GM18499 (cell line): ENCODE measurements around the gene LTBP1.
A peak's percentile ranks its signal among the peaks of the same experiment; 100 is the strongest.
"Not testable (repeated sequence)": the region's sequence is repeated elsewhere in the genome, so short reads cannot be mapped to it uniquely, and the experiment has no call there.

ENCODE experiments used
- ATAC-seq: cut with Tn5 transposase; IDR thresholded peaks from one replicate; pipeline ENCODE4 v1.9.1; 2021; ENCODE audit warnings: moderate number of reproducible peaks; ENCODE audit not compliant: insufficient read depth, unreplicated experiment

The LTBP1 gene

GRCh38 chr2:32958821-32959220 is 12.1 kb downstream of the LTBP1 start:
- ATAC-seq: no peak

DNA sequence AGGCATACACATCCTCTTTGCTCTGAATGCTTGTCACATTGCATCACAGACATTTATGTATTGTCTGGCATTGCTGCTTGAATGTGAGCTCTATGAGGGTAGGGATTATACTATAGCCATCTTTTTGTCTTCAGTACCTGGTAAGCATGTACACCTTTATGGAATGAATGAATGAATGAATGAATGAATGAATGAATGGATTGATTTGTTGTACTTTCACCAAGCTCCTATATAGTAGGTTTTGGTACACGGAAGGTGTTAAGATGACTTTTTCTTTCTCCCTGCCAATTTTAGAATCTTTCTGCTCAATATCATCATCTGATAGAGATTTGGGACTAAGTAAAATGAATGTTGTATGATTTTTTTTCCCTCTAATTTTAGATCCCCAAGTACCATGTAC is 13.5 kb downstream of the LTBP1 start:
- no peak for ATAC-seq

GRCh38 chr2:32960647-32961403 is 14.1 kb downstream of the LTBP1 start:
- ATAC-seq: no peak

GRCh38 chr2:32962690-32963089 is 15.9 kb downstream of the LTBP1 start:
- ATAC-seq: no peak

GRCh38 chr2:32963941-32964340 is 17.2 kb downstream of the LTBP1 start:
- ATAC-seq: no peak

DNA sequence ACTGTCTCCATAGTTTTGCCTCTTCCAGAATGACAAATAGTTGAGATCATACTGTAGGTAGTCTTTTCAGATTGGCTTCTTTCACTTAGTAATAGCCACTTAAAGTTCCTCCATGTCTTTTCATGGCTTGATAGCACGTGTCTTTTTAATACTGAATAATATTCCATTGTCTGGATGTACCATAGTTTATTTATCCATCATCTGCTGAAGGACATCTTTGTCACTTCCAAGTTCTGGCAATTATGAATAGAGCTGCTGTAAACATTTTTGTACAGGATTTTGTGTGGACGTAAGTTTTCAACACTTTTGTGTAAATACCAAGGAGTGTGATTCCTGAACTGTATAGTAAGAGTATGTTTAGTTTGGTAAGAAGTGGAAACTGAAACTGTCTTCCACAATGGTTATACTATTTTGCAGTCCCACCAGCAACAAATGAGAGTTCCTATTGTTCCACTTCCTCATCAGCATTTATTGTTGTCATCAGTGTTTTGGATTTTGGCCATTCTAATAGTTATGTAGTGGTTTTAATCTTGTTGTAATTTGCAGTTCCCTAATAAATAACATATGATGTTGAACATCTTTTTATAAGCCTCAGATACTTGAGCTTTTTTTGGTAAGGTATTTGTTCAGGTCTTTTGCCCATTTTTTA is 18.9 kb downstream of the LTBP1 start:
- peak; percentile 57 for ATAC-seq

GRCh38 chr2:32969444-32970162 is 22.9 kb downstream of the LTBP1 start:
- ATAC-seq: no peak

- not testable (repeated sequence) for ATAC-seq
These were observed 27.0 kb downstream of the LTBP1 start for GRCh38 chr2:32973772-32974171.

GRCh38 chr2:32976409-32977063 is 29.8 kb downstream of the LTBP1 start:
- ATAC-seq: no peak

DNA sequence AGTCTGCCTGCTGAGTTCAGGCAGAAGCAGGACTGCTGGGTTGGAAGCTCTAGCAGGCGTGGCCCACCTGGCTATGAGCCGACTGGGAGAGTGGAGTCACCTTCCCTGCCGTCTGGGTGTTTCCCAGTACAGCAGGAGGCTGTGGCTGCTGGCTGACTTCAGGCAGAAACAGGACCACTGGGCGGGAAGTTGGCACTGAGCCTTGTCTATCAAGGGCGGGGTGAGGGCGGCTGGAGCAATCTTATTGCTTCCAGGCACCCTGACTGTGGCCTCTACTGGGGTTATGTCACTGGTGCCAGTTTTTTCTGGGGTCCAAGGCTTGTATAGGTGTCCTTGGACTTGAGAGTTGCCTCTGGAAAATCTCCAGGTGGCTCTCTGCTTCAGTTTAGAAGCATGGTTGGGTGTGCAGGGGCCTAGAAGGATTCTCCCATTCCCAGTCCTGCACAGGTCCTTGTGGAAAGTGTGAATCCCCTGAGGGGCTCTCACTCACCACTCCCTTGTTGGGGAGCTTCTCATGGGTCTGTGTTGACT is 30.5 kb downstream of the LTBP1 start:
- no peak for ATAC-seq

DNA sequence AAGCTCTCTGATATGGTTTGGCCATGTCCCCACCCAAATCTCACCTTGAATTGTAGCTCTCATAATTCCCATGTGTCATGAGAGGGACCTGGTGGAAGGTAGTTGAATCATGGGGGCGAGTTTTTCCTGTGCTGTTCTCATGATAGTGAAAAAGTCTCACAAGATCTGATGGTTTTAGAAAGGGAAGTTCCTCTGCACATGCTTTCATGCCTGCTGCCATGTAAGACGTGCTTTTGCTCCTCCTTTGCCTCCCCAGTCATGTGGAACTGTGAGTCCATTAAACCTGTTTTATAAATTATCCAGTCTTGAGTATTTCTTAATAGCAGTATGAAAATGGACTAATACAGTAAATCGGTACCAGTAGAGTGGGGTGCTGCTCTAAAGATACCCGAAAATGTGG is 34.9 kb downstream of the LTBP1 start:
- no peak for ATAC-seq

DNA sequence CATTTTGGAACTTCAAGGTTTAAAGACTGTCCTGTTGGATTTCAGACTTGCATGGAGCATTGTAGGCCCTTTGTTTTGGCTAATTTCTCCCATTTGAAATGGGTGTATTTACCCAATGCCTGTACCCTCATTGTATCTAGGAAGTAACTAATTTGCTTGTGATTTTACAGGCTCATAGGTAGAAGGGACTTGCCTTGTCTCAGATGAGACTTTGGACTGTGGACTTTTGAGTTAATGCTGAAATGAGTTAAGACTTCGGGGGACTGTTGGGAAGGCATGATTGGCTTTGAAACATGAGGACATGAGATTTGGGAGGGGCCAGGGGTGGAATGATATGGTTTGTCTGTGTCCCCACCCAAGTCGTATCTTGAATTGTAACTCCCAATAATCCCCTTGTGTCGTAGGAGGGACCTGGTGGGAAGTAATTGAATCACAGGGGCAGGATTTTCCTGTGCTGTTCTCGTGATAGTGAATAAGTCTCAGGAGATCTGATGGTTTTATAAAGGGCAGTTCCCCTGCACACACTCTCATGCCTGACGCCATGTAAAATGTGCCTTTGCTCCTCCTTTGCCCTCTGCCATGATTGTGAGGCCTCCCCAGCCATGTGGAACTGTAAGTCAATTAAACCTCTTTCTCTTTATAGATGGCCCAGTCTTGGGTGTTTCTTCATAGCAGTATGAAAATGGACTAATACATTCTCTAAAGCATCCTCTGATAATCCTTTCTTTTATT is 36.6 kb downstream of the LTBP1 start:
- not testable (repeated sequence) for ATAC-seq

GRCh38 chr2:32986480-32986879 is 39.7 kb downstream of the LTBP1 start:
- no peak for ATAC-seq

DNA sequence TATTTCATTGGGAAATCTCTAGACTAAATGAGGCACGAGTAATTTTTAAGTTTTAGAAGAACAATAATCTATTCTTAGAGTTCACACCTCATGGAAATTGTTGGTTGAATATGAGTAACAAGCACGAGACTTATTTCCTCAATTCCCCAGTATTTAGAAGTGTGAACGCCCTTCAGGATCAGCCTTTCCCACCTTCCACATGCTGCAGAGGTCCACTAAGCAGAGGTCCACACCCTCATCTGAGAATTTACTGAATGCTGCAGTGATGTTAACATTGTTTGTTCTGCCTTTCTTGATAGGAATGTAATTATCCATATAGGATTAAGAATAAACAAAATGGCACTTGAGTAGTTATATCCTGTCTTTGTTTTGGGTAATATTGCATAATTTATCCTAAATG is 41.8 kb downstream of the LTBP1 start:
- no peak for ATAC-seq

DNA sequence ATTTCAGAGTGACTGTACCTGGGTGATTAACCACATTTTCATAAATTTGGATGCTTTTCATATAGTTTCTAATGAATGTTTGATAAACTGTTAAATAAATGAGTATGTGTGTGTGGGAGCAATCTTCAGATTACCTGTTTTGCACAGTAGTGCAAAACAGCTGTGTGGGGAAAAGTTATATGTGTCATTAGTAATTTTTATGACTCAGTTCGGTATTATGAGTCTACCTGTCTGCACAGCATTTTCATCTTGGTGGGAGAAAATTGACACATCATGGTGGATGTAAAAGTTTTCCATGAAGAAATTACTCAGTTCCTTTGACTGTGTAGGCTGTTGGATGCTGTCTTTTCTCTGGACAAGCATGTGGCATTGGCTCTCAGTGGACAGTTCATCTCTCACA is 43.8 kb downstream of the LTBP1 start:
- no peak for ATAC-seq

GRCh38 chr2:32991091-32991845 is 44.5 kb downstream of the LTBP1 start:
- ATAC-seq: no peak

- no peak for ATAC-seq
These were observed 46.3 kb downstream of the LTBP1 start for GRCh38 chr2:32993005-32993539.

GRCh38 chr2:32997705-32998104 is 51.0 kb downstream of the LTBP1 start:
- no peak for ATAC-seq

DNA sequence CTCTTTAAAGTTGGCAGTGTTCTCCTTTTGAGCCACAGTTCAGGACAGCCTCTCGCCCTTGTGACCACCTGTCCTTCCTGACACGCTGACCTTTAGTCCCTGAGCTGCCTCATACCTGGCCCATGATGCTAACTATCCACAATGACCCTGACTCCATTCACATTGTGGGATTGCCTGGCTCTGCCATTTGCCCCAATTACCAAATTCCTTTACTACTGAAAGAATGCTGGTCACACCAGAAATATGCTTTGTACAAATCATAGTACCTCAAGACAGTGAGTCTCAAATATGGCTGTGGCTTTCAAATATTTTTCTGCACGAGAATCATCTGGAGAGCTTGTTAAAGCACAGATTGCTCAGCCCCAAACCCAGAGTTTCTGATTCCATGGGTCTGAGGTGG is 54.2 kb downstream of the LTBP1 start:
- ATAC-seq: no peak
